GM21737 (cell line): ENCODE data around the gene RBP3.

ENCODE experiments used
- ATAC-seq: cut with Tn5 transposase; IDR thresholded peaks from one replicate; pipeline ENCODE4 v1.9.1; 2021; ENCODE audit warnings: mild to moderate bottlenecking, moderate library complexity; ENCODE audit not compliant: unreplicated experiment

The RBP3 gene

DNA sequence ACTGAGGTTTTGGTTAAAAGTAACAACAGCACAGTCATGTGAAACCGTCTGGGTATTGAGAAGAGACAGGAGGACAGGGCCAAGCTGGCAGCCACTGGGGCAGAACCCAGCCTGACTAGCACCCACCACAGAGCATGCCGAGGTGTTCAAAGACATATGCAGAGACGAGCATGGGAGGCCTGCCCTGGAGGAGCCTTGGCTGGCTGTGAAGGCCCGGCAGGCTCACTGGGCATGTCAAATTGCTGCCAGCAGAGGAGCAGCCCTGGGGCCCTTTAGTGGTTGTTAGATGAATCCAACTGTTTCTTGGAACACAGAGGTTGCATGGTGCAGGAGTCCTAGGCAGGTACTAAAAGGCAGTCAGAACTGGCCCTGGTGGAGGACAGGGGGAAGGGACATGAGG is 30.9 kb upstream of the RBP3 start:
- no peak for ATAC-seq

DNA sequence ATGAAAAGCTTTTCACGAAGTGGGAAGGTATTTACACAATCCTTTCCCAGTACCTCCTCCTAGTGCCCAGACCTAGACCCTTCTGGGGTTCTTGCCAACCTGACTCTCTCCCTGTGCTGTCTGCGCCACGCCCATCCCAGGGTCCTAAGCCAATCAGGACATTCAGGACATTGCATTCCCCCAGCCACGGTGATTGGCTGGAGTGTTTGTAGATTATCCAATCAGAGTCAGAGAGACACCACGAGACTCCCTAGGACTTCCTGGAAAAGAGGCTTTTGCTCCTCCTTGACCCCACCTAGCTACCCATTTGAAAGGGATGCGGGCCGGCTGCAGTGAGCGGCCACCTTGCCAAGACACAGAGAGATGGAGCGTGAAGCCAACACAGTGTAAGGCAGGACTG is 29.5 kb upstream of the RBP3 start:
- ATAC-seq = no peak

DNA sequence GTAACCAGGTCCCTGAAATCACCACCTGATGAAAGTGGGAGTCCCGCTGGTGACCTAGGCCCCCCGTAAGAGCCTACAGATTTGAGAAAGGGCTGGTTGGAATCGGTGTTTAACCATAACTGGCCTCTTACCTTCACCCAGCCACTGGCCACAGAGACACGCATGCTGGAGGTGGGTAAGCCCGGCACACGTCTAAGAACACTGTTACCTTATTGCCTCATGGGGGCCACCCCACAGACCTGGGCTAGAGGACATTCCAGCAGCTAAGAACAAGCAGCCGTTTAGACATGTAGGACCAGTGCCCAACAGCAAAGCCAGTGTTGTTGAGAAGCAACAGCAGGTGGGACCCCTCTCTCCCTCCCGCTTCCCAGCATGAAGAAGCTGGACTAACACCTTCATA is 28.4 kb upstream of the RBP3 start:
- ATAC-seq = no peak

DNA sequence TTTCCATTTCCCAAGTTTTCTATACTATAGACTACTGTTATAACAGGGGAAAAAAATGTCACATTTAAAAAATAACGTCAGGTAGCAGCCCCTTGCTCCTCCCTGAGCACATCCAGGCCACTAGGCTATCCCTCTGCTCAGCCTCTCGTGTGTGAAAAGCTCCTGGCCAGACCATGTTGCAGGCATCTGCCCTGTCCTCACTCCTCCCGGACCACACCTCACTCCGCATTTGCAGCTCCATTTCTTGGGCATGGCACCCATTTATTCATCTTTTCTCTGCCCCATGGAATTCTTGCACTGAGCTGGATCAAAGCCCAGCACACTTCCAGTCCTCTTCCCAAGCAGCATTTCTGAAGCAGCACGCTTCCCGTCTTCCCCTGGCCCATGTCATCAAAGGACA is 27.4 kb upstream of the RBP3 start:
- ATAC-seq = no peak

DNA sequence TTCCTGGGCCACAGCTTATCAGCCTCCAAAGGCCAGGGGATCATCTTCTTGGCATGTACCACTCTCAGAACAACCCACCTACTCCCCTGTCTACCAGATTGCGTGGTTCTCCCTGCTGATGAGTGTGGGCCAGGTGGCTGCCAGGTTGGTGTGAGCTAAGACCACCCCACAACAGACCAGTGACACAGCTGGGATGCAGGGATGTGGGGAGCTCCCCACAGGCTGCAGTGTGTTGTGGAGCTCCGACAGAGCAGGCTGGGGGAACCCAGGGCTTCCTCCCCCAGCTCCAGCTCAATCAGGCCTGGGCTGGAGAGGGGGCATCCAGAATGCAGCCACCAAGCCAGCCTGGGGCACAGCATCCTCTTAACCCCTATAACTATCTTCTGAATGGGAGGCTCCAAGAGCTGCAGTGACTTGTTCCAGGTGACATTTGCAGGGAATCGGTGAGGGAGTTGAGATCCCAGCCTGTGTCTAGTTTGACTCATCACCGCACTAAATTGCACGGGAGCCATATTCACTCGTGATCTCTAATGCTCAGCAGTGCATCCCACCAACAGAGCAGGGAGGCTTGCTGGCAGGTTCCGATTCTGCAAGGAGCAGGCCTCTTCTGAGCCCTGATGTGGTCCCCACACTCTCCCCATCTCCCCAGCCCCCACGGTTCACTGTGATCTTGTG is 26.5 kb upstream of the RBP3 start:
- ATAC-seq = no peak

DNA sequence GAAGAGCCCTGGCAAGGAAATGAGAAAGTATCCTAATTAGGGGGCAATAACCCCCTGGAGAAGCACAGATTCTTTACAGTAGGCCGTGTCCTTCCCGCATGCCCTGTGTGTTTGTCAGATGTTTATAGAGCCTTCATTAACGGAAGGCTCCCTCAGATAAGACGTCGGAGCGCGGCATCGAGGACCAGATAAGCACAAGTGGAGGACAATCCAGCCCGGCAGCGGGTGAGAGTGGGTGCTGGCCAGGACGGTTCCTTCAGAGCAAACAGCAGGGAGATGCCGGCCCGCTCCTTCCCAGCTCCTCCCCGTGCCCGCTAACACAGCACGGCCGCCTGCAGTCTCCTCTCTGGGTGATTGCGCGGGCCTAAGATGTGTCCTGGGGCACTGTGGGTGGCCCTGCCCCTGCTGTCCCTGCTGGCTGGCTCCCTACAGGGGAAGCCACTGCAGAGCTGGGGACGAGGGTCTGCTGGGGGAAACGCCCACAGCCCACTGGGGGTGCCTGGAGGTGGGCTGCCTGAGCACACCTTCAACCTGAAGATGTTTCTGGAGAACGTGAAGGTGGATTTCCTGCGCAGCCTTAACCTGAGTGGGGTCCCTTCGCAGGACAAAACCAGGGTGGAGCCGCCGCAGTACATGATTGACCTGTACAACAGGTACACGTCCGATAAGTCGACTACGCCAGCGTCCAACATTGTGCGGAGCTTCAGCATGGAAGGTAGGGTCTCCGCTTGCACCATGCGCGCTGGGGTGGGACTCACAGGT is 25.7 kb upstream of the RBP3 start, which contains the start of gene GDF2:
Gene GDF2, plus strand, starts transcription at position 155 of the 762 bp plus-strand sequence. Its CDS starts 215 bp downstream, at position 370.
- ATAC-seq = no peak

DNA sequence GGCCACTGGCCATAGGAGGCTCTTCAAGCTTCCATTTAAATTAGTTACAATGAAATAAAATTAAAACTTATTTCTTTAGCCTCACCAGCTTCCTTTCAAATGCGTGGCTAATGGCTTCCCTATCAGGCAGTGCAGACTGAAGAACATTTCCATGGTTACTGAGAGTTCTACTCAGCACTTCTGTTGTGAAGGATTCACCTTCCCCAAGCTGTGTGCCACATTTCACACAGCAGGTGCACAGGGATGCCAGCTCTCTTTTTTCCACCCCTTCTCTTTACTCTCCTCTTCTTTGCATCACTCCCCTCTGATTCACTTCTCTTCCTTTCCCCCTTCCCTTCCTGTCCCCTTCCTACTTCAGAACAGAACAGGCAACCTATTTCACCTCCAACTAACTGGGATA is 25.1 kb upstream of the RBP3 start:
- no peak for ATAC-seq

DNA sequence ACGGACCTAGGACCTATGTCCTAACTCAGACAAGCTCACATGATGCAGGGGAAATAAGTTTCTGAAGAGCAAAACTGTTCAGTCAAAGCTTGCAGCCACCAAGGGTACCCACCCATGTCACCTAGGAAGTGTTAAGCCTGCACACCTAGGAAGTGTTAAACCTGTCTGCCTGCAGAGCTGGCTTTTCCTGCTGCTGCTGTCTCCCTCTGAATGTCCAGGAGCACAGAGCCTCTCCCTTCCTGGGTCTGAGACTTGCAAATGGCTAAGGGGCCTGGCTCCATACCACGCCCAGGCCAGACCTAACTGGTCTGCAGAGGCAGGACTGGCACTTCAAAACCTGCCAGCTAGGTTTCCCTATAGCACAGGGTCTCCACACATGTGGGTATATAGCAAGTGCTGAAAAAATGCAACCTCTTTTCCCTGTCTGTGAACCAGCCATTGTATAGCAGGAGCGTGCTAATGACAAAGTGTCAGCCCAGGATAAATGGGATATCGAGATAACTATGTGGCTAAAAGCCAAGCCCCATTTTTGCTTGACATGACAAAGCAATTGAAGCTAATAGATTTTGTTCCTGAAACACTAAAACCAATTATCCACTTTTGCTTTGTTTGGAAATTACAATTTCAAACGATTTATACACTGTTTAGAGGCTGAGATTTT is 24.4 kb upstream of the RBP3 start:
- no peak for ATAC-seq

DNA sequence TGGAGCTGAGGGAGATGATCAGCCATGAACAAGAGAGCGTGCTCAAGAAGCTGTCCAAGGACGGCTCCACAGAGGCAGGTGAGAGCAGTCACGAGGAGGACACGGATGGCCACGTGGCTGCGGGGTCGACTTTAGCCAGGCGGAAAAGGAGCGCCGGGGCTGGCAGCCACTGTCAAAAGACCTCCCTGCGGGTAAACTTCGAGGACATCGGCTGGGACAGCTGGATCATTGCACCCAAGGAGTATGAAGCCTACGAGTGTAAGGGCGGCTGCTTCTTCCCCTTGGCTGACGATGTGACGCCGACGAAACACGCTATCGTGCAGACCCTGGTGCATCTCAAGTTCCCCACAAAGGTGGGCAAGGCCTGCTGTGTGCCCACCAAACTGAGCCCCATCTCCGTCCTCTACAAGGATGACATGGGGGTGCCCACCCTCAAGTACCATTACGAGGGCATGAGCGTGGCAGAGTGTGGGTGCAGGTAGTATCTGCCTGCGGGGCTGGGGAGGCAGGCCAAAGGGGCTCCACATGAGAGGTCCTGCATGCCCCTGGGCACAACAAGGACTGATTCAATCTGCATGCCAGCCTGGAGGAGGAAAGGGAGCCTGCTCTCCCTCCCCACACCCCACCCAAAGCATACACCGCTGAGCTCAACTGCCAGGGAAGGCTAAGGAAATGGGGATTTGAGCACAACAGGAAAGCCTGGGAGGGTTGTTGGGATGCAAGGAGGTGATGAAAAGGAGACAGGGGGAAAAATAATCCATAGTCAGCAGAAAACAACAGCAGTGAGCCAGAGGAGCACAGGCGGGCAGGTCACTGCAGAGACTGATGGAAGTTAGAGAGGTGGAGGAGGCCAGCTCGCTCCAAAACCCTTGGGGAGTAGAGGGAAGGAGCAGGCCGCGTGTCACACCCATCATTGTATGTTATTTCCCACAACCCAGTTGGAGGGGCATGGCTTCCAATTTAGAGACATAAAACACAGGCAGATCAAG is 22.6 kb upstream of the RBP3 start:
- no peak for ATAC-seq

DNA sequence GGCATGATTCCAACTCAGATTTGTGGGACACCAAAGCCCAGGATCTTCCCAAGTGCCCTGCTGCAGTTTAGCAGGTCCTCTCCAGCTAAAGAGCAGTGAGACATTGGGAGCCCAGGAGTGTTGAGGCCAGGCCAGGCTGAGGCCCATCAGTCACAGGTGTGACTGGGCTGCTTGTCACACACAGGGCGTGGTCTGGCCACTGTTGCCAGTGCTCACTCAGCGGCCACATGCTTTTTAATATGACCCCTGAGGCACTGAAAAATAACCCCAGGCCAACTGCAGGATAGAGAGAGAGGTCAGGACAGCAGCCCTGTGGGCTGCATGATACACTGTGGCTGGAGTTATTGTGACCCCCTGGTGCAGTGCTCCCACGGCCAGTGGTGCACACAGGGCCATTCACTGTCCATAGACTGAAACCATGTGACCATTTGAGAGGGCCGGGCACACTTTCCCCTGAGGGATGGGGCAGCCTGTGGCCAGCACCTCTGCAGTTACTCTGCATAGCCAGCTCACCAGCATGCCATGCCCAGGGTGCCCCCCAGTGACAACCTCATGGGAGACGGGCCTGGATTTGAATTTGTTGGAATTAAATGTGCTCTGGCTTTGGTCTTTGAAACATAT is 21.7 kb upstream of the RBP3 start:
- no peak for ATAC-seq

DNA sequence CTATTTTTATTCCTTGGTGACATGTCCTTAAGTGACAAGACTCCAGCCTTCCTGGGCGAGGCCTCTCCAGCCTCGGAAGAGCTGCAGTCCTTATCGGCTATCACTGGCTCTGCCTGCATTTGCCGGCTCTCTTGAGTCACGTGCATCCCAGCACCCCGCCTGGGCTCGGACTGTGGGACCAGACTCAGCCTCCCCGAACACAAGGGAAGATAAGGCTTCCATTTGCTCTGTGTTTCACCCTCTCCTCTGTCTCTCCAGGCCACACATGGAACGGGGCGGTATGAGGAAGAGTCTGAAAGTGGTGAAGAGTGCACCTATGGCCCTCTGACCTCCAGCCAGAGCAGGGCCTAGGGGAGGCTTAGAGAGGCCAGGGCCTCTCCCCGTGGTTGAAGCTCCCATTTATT is 21.2 kb upstream of the RBP3 start:
- no peak for ATAC-seq

DNA sequence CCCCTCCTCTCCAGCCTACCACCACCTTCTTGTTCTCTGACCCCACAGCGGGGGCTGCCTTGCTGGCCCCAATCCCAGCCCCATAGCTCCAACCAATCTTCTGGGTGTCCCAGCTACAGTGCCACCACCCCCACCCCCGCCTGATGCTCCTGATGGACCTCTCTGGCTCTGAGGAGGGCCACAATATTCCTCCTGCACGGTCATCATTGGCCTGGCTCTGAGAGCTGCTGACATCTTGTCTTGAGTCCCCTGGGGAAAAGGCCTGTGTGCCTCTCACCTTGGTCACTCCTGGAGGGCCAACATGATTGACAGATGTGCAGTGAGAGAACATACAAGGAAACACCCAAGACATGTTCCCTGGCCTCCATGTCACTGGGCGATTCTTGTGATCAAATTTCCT is 18.3 kb upstream of the RBP3 start:
- no peak for ATAC-seq

DNA sequence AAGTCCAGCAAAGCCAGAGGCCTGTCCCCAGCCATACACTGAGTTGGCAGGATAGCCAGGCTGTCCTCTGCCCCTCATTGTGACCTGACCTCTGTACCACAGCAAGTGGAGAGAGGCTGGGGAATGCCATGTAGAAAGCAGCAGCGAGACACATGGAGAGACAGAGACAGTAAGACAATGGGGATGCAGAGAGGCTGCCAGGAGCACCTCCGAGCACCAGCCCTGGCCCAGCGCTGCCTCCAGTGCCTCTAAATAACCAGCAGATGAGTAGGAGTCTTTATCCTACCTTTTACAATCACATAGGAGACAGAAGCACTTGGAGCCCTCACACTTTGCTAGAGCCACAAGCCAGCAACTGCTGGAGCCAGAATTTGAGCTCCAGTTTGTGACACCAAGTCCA is 17.8 kb upstream of the RBP3 start:
- ATAC-seq = no peak

DNA sequence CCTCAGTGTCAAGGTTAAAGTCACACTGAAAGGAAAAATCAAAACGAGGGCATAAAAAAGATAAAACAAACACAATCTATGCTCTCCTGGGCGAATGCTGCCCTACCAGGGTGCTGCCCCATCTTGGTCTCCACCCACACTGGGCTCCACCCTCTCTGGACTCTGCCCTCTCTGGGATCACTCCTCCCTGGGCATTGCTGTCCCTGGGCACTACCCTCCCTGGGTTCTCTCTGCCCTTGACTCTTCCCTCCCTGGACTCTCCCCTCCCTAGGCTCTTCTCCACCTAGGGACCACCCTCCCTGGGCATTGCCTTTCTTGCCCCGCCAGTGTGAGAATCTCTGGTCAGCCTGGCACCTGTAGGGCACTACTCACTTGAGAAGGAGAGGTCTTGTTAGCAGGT is 17.4 kb upstream of the RBP3 start:
- ATAC-seq = no peak

DNA sequence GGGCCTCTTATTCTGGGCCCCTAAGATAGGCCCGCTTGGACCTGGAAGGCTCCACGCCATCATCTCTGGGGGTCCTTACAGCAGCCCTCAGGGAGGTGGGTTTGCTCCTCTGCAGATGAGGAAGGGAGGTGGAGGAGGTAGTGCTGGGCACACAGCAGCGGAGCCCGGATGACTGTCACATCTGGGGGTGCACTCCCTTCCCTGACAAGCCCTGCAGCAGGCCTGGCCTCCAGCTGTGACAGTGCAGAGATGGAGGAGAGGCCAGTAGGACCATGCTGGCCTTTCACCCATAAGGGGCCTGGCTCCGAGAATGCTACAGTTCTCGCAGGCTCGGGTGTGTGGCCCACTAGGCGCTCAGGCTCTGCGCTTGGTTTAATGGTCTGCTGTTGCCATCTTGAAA is 16.7 kb upstream of the RBP3 start:
- ATAC-seq = no peak

DNA sequence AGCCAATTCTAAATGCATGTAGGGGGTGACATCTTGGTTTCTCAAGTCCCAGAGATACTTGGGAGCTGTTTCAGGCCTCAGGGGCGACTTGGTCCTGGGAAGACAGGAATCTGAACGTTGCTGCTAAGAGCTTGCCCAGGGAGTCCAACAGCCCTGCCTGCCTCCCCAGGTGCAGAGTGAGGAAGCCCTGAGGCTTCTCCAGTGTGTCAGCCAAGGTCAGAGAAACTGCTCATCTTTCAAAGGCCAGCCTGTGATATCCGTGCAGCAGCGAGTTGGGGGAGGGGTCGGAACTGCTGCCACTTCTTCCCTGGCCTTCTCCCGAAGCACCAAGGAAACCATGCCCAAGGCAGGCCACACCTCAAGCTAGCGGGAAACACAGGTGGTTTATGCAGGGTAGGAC is 16.2 kb upstream of the RBP3 start:
- ATAC-seq = no peak

DNA sequence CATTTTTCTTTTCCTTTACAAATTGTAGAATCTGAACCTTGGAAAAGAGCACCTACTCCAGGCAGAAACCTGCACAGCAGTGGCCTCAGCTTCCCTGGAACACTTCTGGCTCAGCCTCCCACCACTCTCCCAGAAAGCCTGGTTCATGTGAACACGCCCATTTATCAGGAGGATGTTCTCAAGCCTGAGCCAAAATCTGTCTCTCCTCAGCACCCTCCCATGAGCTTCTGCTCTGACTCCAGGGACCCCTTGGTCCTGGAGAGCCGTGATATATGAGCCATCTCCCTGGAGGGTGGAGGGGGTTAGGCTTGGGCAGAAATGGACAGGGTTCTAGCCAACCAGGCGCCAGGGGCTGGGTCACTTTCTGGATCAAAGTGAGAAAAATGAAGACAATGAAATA is 15.8 kb upstream of the RBP3 start:
- ATAC-seq = no peak

DNA sequence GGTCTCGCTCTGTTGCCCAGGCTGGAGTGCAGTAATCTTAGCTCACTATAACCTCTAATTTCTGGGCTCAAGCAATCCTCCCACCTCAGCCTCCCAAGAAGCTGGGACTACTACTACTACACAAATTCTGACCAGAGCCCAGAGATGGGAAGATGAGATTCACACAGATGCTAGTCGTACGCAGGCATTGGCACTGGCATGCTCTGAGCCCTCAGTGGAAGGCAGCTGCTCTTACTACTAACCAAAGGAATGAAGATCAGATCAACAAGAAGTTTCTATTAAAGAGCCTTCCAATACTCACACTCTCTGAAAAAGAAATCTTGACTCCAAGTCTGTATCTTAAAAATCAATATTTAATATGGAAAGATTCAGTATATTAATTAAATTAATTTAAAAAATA is 15.2 kb upstream of the RBP3 start:
- no peak for ATAC-seq

DNA sequence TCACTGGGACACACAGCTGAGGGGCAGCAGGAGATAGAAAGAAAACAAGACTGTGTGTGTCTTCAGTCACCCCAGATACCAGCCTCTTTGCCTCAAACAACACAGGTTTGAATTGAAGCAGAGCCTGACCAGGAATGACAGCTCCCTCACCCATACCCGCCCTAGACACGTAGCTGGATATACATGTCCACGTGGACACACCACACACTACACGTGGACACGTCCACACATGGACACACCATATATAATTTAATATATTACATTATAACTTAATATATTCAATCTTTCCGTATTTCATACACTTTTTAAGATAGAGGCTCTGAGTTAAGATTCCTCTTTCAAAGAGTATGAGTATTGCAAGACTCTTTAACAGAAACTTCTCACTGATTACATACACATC is 14.6 kb upstream of the RBP3 start:
- ATAC-seq = no peak

DNA sequence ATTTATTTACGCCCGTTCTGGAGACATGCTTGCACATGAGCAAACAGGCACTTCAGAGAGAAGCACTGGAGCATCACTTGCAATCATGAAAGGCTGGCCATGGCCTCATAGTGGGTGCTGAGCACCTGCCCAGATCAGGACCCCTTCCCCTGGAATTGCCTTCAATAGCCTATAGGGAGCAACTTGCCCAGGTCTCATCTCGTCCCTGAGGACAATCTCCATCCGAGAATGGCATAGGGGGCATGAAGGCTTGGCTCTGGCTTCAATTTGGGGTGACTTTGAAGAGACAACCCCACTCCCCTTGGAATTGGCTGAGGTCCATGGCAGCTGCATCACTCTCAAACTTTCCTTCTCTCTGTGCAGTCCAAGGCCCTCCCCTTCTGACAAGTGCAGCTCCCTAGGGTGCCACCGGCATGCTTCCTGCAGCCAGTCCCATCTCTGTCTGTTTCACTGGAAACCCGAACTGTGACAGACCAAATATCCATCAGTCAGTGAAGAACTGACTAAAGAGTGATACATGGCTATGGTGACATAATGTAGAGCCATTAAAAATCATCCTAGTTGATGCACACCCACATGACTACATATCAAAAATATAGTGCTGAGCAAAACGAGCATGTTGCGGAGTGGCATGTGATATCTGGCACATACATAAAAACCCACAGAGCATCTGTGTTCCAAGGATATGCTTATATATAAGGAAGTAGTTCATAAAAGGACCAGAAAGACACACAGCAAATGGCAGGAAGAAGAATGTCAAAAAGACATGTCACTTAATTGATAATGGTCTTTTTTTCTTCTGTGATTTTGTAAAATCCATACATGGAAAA is 13.5 kb upstream of the RBP3 start:
- ATAC-seq = no peak
